Heart left ventricle (tissue), 16 donors: ENCODE results near the gene GRM8. TPM values are rescaled to one million over a fixed set of nuclear protein-coding genes. Genes with fewer than 3 reads are reported as not detected.
"Not testable (repeated sequence)": the region's sequence is repeated elsewhere in the genome, so short reads cannot be mapped to it uniquely, and the experiment has no call there.

ENCODE experiments used
- ATAC-seq, 4 donors: fragments of 200-7000 bp; cut with Tn5 transposase; one replicate each; pipeline ENCODE4 v1.9.1; 2020 to 2022; ENCODE audit warnings: moderate library complexity in 4 of 4, mild to moderate bottlenecking in 3 of 4, moderate number of reproducible peaks in 1 of 4
- DNase-seq, 5 donors: peaks; one replicate each; pipeline ENCODE4 v3.0.0-alpha.2; 2020
- H3K27ac ChIP-seq, 12 donors: fragments of 200-600 bp; sonication (generic) in 4 of 12; one replicate each; pipeline versions ENCODE4 v1.5.0 to v1.8.0; 2016 to 2022; ENCODE audit warnings: mild to moderate bottlenecking in 2 of 12
- H3K27me3 ChIP-seq, 9 donors: fragments of 200-600 bp; sonication (generic) in 2 of 9; one replicate each; pipeline versions ENCODE4 v1.5.1 to v1.8.0; 2016 to 2022; ENCODE audit warnings: mild to moderate bottlenecking in 3 of 9
- H3K36me3 ChIP-seq, 9 donors: fragments of 200-600 bp; sonication (generic) in 2 of 9; one replicate each; pipeline versions ENCODE4 v1.5.0 to v1.8.0; 2018 to 2022; ENCODE audit warnings: mild to moderate bottlenecking in 2 of 9
- H3K4me1 ChIP-seq, 12 donors: fragments of 200-600 bp; sonication (generic) in 4 of 12; one replicate each; pipeline versions ENCODE4 v1.5.0 to v1.8.0; 2016 to 2022; ENCODE audit warnings: mild to moderate bottlenecking in 3 of 12
- H3K4me3 ChIP-seq, 12 donors: fragments of 200-600 bp; sonication (generic) in 4 of 12; one replicate each; pipeline versions ENCODE4 v1.5.0 to v1.8.0; 2017 to 2022; ENCODE audit warnings: mild to moderate bottlenecking in 9 of 12, moderate library complexity in 4 of 12
- H3K9me3 ChIP-seq, 12 donors: fragments of 200-600 bp; sonication (generic) in 4 of 12; one replicate each; pipeline versions ENCODE4 v1.5.0 to v1.8.0; 2016 to 2022; ENCODE audit warnings: mild to moderate bottlenecking in 1 of 12
- POLR2A ChIP-seq, 2 donors: fragments of 450-650 bp; IDR thresholded peaks; one replicate each; pipeline ENCODE4 v1.6.1; 2017; ENCODE audit warnings: antibody characterized with exemption in 2 of 2, mild to moderate bottlenecking in 2 of 2, moderate library complexity in 2 of 2
- WGBS, 4 donors: extraction: QIAGEN DNeasy Blood & Tissue Kit in 2 of 4; methylation state at CpG; one replicate each; pipeline versions ENCODE4 v1.1.5 to v1.1.7; 2013 to 2018; 5-methylcytosine and 5-hydroxymethylcytosine counted together
- intact Hi-C, 10 donors: fragments of 100-400 bp; cut with DNase I; formaldehyde crosslinking; loops; one replicate each; pipeline versions ENCODE4 v1.11.1 to v1.14.2; 2022
- polyA plus RNA-seq, 2 donors: library from polyadenylated mRNA; stranded (reverse); fragments of 200-250 nt; gene quantifications; one replicate each; pipeline ENCODE4 v1.2.3, GENCODE V29; 2013
- total RNA-seq, 9 donors: library from RNA; depleted of rRNA in 2 of 9; stranded (reverse); fragments of >200 nt in 2 of 9; fragmentation: NEBNext Ultra II Directional in 3 of 9; extraction: Animal tissue kit (Norgen Biotek cat#: 25700) in 3 of 9; gene quantifications; one replicate each; pipeline versions ENCODE4 v1.1.0 to v1.2.4, GENCODE V29; 2016 to 2023
- TF ChIP-seq, protein P1 (sequence below), 12 donors: fragments of 200-600 bp; sonication (generic) in 4 of 12; IDR thresholded peaks; one replicate each; pipeline versions ENCODE4 v1.5.0 to v1.8.0; 2018 to 2022; ENCODE audit warnings: antibody characterized with exemption in 12 of 12, mild to moderate bottlenecking in 5 of 12
- donor health status: ischemic (EF 13 %, LVEDD 7.1; RV severe dilation, severe dysfunction).
- donor health status: healthy with polysubstance abuse.
- donor health status: DM: no; HTN: yes; CAD: no.
- donor health status: DM: no; HTN: no; CAD: no.
- donor health status: ischemic (EF 25% LVEDD 6.9; RV normal size, moderate dysfunction).
- donor health status: ischemic (EF 25% LVEDD 5.7; RV mildly dilated, moderate dysfunction).
- donor health status: healthy.
- donor health status: DM: yes; HTN: yes; CAD: no.
- donor health status: ischemic (EF 35%, LVEDD 5.7; RV mildly dilated, moderate dysfunction).
- donor health status: nonischemic (EF 11% LVEDD 7.7; RV severe dilation, severe dysfunction).
- donor health status: DM: yes; HTN: yes; CAD: no.
- donor health status: PGD.
- donor health status: ischemic (EF 29% LVEDD 5.4; RV normal size, mild dysfunction).
- donor health status: nonischemic (EF 23%, LVEDD 6.1; RV moderate dilation, normal function).

The GRM8 gene
- total and polyA plus RNA-seq, 11 donors = 0.21 to 0.75 (median 0.32) TPM; not detected in 5

DNA sequence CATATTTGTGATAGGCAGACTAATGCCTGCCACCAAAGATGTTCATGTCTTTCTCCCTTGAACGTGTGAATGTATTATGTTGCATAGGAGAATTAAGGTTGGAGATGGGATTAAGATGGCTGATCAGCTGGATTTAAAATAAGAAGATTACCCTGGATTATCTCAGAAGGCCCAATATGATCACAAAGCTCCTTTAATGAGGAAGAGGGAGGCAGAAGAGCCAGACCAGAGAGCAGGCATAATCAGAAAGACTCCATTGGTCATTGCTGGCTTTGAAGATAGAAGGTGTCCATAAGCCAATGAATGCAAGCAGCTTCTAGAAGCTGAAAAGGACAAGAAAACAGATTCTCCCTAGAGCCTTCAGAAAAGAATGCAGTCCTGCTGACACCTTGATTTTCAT is 410.3 kb downstream of the GRM8 start:
- Histone ChIP-seq H3K27ac (no peak overlapping the region), H3K4me3 (no peak overlapping the region), H3K36me3 (no peaks in the 10 kb centered on the region), H3K4me1 (no peaks in the 10 kb centered on the region), H3K9me3 (no peaks in the 10 kb centered on the region), H3K27me3 (peaks cover 0 to 3% (median 0%) of the 10 kb centered on the region in 9 donors)
- no peak for ATAC-seq
- 74 to 87% (median 84%) methylated on average over 1 of the region's 1 CpG for WGBS, 4 donors
- TF ChIP-seq, protein P1, sequence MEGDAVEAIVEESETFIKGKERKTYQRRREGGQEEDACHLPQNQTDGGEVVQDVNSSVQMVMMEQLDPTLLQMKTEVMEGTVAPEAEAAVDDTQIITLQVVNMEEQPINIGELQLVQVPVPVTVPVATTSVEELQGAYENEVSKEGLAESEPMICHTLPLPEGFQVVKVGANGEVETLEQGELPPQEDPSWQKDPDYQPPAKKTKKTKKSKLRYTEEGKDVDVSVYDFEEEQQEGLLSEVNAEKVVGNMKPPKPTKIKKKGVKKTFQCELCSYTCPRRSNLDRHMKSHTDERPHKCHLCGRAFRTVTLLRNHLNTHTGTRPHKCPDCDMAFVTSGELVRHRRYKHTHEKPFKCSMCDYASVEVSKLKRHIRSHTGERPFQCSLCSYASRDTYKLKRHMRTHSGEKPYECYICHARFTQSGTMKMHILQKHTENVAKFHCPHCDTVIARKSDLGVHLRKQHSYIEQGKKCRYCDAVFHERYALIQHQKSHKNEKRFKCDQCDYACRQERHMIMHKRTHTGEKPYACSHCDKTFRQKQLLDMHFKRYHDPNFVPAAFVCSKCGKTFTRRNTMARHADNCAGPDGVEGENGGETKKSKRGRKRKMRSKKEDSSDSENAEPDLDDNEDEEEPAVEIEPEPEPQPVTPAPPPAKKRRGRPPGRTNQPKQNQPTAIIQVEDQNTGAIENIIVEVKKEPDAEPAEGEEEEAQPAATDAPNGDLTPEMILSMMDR (IDR thresholded peaks at IDR 0.05) = no peak
- DNase-seq = no peak
- intact Hi-C loops = no loop called here

DNA sequence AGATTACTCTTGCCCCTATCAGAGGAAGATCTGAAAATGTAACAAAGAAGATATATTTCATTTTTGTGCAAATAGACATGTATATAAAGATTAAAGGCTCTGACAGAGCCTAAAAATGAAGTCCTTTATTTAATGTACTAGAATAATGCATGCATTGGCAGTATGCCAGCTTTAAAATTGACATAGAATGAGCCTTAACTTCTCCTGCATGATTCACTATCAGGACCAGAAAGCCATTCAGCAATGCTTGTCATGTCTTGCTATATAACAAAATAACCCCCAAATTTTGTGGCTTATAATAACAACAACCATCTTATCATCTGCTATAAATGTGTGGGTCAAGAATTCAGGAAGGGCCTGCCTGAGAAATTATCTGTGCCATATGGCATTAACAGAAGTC is 411.9 kb downstream of the GRM8 start:
- ATAC-seq = no peak
- DNase-seq = no peak
- intact Hi-C loops = no loop called here
- no peak for TF ChIP-seq POLR2A (IDR thresholded peaks at IDR 0.05)
- TF ChIP-seq, protein P1 (IDR thresholded peaks at IDR 0.05) = no peak
- Histone ChIP-seq H3K27ac (no peak overlapping the region), H3K27me3 (peaks cover 0 to 3% (median 0%) of the 10 kb centered on the region in 9 donors), H3K4me1 (no peaks in the 10 kb centered on the region), H3K36me3 (no peaks in the 10 kb centered on the region), H3K9me3 (no peaks in the 10 kb centered on the region), H3K4me3 (no peak overlapping the region)

DNA sequence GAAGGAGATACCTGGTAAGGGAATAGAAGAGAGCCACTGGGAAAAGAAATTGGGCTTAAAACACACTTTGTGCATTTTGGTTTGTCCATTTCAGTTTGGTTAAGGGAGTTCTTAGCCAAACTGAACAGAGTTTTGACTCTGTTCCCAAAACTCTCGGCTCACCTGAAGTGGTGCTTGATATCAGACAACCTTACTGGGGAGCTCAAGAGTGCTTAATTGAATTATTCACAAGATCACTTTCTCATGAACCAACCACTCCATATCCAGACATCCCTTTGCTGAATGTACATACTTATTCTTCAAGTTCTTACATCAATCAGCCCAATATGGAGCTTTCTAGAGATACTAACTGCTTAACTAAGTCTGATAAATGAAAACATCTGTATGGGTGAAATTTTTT is 413.1 kb downstream of the GRM8 start:
- H3K27me3 ChIP-seq = peaks cover 0 to 3% (median 0%) of the 10 kb centered on the region in 9 donors
- no peaks in the 10 kb centered on the region for H3K4me1 ChIP-seq
- TF ChIP-seq, protein P1 (IDR thresholded peaks at IDR 0.05) = no peak
- TF ChIP-seq POLR2A (IDR thresholded peaks at IDR 0.05) = no peak
- no peaks in the 10 kb centered on the region for H3K36me3 ChIP-seq
- ATAC-seq = no peak
- H3K27ac ChIP-seq = no peak overlapping the region
- H3K9me3 ChIP-seq = no peaks in the 10 kb centered on the region
- no peak for DNase-seq
- no peak overlapping the region for H3K4me3 ChIP-seq
- 71 to 93% (median 88%) methylated on average over 1 of the region's 1 CpG for WGBS, 4 donors
- intact Hi-C loops = no loop called here

DNA sequence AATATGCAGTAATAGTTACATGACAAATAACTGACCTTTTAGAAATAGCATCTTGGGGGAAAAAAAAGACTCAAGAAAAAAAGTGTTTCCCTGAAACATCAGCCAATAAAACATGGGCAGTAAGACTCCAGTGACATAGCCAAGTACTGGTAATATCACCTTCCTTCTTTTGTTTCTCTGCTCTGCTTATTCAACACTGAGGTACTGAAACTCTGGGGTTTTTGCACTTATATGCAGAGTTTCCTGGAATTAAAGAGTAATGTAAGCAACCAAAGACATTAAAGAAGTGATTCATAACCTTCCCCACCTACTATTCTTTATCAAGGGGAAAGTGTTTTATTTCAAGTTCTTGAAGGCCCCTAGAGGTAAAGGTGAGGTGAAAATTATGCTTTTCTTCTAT is 414.5 kb downstream of the GRM8 start:
- ATAC-seq (no peak), DNase-seq (no peak)
- Histone ChIP-seq H3K4me3 (no peak overlapping the region), H3K9me3 (no peaks in the 10 kb centered on the region), H3K27ac (no peak overlapping the region), H3K4me1 (no peaks in the 10 kb centered on the region), H3K27me3 (no peaks in the 10 kb centered on the region), H3K36me3 (no peaks in the 10 kb centered on the region)
- intact Hi-C loops = no loop called here
- TF ChIP-seq POLR2A (IDR thresholded peaks at IDR 0.05) = no peak
- TF ChIP-seq, protein P1 (IDR thresholded peaks at IDR 0.05) = no peak

DNA sequence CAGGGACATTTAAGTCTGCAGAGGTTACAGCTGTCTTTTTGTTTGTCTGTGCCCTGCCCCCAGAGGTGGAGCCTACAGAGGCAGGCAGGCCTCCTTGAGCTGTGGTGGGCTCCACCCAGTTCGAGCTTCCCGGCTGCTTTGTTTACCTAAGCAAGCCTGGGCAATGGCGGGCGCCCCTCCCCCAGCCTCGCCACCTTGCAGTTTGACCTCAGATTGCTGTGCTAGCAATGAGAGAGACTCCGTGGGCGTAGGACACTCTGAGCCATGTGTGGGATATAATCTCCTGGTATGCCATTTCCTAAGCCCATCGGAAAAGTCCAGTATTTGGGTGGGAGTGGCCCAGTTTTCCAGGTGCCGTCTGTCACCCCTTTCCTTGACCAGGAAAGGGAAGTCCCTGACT is 421.5 kb downstream of the GRM8 start:
- H3K4me3 ChIP-seq, H3K27ac ChIP-seq, H3K9me3 ChIP-seq, DNase-seq, ATAC-seq, H3K4me1 ChIP-seq, intact Hi-C loops, H3K27me3 ChIP-seq, H3K36me3 ChIP-seq: not testable (repeated sequence)
- 71 to 89% (median 80%) methylated on average over 7 to 9 of the region's 9 CpGs for whole genome bisulfite sequencing, 4 donors
